Stimulated activated CD8-positive, alpha-beta memory T cell treated with anti-CD3 and anti-CD28 coated beads, Interleukin-7, amount 100 ng/mL, for 4 hours (primary cell): Measurements from ENCODE around the gene STAT4.

Experiments
- DNase-seq, 2 donors: peaks; one replicate each; pipeline ENCODE4 v3.0.0-alpha.2; 2020; ENCODE audit warnings: low read depth in 2 of 2

STAT4 gene, protein sequence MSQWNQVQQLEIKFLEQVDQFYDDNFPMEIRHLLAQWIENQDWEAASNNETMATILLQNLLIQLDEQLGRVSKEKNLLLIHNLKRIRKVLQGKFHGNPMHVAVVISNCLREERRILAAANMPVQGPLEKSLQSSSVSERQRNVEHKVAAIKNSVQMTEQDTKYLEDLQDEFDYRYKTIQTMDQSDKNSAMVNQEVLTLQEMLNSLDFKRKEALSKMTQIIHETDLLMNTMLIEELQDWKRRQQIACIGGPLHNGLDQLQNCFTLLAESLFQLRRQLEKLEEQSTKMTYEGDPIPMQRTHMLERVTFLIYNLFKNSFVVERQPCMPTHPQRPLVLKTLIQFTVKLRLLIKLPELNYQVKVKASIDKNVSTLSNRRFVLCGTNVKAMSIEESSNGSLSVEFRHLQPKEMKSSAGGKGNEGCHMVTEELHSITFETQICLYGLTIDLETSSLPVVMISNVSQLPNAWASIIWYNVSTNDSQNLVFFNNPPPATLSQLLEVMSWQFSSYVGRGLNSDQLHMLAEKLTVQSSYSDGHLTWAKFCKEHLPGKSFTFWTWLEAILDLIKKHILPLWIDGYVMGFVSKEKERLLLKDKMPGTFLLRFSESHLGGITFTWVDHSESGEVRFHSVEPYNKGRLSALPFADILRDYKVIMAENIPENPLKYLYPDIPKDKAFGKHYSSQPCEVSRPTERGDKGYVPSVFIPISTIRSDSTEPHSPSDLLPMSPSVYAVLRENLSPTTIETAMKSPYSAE

GRCh38 chr2:191150600-191151330 lies at the start of gene STAT4:
TSS of gene STAT4 (minus strand) at chr2:191150994. CDS start at chr2:191148203, 2,791 bp downstream.
- peak; percentile 75 to 86 for DNase-seq

- DNase-seq: no peak
Observed at GRCh38 chr2:191199929-191200512, 49.2 kb upstream of the STAT4 start.

DNA sequence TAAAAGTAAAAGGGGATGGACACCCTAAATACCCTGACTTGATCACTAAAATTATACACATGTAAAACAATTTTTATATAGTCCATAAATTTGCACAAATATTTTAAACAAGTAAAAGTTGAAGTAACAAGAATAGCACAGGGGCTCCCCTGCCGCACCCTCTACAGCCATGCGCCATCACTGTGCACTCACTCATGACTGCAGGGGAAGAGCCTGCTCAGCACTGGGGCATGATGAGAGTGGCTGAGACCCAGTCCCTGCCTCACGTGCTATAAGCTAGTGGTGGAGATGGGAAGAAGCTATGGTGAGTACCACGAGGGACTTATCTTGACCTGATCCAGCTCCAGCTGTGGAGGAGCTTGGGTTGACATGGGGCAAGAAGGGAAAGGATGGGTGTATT lies 47.5 kb upstream of the STAT4 start:
- no peak for DNase-seq

DNA sequence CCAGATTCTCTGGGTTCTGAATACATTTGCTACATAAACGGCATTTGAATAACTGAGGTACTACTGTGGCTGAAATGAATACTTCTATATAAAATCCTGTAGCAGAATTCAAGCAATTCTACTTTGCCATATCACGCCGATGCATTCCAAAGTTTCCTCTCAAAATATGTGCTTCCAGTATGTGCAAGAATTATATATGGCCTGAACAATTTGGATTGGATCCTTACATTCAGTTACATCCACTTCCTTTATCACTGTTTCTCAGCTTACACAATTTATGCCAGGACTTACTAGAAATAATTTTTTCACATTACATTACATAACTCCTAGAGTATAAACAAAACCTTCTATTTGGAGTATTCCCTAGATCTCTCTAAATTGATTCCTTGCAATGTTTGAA lies 46.3 kb upstream of the STAT4 start:
- no peak for DNase-seq

DNA sequence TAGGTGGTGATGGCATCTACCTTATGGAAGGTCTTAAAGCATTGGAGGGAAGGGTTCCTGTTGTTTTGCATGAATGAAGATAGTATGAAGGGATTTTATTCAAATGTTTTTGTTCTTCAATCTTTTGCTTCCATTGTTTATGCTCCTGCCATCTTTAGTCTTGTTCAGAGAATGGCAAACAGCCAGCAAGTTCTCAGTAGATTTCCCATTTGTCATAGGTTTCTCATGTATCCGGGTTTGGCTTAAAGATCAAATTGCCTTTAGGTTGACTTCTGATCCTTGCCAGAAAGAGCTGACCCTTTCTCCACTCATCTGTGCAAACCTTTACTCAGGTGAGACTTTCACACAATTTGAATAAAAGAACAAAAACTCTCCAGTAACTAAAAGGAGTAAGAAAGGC lies 44.2 kb upstream of the STAT4 start:
- DNase-seq: no peak

DNA sequence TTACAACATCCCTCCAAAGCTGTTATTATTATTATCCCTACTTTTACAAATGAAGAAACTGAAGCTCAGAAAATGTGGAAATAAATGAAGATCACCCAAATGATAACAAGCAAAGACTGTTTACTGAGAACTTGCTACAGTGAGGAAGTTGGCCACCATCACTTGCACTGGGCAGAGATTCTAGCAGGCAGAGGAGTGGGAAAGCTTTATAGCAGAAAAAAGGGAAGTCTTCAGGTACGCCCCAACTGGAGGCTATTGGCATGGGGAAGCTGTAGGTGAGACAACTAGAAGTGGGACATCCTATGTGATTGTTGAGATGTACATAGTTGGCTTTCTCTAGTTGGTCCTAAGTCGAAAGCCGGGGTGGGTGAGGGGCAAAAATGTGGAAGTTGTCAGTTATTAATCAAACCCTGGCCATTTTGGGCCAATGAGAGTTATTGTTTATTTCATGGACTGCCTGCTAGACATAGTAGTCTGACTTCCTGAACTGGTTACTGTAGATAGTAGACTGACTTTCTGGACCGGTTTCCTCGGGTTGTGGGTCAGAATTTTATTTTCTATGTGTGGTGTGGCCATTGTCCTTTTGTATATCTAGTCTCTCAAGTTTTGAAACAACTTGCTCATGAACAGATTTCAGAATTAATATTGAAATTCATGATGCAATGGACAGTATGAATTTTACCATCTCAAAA lies 40.2 kb upstream of the STAT4 start:
- DNase-seq: no peak

GRCh38 chr2:191190435-191190834 lies 39.6 kb upstream of the STAT4 start:
- no peak for DNase-seq

DNA sequence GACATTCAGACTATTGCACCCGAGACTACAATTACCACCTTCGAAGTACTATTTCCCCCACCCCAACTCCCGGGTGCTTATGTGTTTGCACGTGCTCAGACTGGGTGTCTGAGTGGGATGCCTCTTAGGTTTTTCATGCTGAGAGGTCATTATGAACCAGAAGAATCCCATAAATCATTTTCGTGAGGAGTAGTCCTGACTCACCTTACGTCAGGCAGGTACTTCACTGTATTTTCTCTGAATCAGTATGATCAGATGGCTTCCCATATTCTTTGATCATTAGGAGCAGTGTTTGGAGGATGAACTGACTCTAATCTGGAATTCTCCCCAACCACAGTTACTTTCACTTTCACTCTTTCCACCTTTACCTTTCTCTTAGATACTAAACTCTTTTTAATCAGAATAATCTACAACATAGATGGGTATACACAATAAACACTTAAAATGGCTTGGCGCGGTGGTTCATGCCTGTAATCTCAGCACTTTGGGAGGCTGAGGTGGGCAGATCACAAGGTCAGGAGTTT lies 38.4 kb upstream of the STAT4 start:
- no peak for DNase-seq

GRCh38 chr2:191188550-191189093 lies 37.8 kb upstream of the STAT4 start:
- no peak for DNase-seq

GRCh38 chr2:191187105-191187829 lies 36.5 kb upstream of the STAT4 start:
- DNase-seq: no peak

- no peak for DNase-seq
Observed at GRCh38 chr2:191184457-191184856, 33.7 kb upstream of the STAT4 start.

DNA sequence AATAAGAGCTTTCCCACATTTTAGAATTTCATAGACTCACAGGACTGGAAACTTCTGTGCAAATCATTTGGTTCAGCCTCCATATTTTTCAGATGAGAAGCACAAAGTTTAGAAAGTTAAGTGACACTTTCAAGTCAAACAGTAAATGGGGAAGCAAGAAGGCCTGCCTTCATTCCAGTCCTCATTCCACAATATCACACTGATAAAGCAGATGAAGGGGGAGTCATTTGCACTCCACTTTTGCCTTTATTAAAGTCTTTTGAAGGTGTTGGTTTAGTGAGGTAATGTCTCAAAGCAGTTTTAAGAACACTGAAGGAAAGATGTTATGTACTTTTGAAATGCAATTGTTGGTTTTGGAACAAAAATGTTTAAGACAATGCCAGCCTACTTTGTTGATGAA lies 32.7 kb upstream of the STAT4 start:
- no peak for DNase-seq

GRCh38 chr2:191183081-191183480 lies 32.3 kb upstream of the STAT4 start:
- DNase-seq: no peak

- no peak for DNase-seq
Observed at GRCh38 chr2:191180713-191181112, 29.9 kb upstream of the STAT4 start.

DNA sequence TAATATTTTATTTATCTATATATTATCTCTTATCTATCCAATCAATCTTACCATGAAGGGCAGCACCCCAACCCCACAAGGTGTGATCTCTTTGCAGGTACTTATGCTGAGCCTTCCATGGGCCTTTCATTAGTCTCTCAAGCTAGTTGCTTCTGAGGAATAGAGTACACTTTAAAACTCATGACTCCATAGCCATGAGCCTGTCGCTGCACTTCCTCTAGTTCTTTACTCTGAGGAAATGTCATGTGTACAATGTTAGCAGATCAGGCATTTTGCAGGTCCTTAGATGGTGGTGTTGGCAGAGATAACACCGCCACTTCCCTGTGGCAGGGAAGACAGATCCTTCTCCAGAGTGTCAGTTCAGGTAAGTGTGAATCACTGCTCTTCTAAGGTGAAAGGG lies 29.5 kb upstream of the STAT4 start:
- no peak for DNase-seq

DNA sequence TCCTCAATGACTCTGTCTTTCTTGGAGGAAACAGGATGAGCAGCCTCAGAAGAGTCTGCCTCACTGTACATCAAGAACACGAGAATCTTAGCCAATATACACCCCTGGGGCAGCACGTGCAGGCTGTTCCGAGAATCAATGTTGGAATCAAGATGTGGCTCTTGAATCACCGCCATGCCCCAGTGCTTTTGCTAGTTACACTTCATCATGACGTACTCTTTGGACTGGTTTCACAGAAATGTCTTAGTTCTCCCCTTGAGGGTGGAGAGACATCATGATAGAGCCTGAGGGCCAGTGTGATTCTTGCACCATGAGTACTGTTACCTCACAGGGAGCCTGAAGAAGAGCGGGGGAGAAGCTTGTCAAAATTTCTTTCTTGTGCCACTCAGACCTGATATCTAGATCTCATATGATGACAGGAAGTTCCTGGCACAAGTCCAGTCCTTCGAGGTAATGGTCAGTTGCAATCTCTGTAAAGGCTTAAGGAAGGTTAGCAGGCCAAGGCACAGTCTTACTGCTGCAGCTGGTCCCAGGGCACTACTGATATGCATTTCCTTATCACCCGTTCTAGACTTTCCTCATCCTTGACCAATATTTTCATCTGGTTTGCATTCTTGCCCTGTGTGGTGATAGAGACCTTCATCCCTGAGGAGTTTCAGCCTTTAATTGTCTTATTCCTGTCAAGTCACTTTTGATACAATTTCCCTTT lies 28.2 kb upstream of the STAT4 start:
- DNase-seq: no peak

- DNase-seq: no peak
Observed at GRCh38 chr2:191177751-191178736, 27.2 kb upstream of the STAT4 start.

- no peak for DNase-seq
Observed at GRCh38 chr2:191176801-191177438, 26.1 kb upstream of the STAT4 start.
